Activated CD8-positive, alpha-beta T cell treated with anti-CD3 and anti-CD28 coated beads for 36 hours (primary cell): ENCODE data around the gene WLS. TPM values are rescaled to one million over a fixed set of nuclear protein-coding genes. Genes with fewer than 3 reads are reported as not detected.

Experiments
- ATAC-seq: fragments of 200-7000 bp; cut with Tn5 transposase; one replicate; pipeline ENCODE4 v1.10.0; 2021; ENCODE audit warnings: mild to moderate bottlenecking, moderate library complexity
- CTCF ChIA-PET: fragments of 350-600 bp; sonication (Branson Sonifier 250); formaldehyde crosslinking; loops from one replicate; lab custom pipeline; 2021; ENCODE audit warnings: antibody characterized with exemption; lab: Charles Lee
- POLR2A ChIA-PET: fragments of 350-600 bp; sonication (Branson Sonifier 250); formaldehyde crosslinking; loops from one replicate; lab custom pipeline; 2021; ENCODE audit warnings: antibody characterized with exemption; lab: Charles Lee
- DNase-seq: peaks from one replicate; pipeline ENCODE4 v3.0.0-alpha.2; 2020
- H3K27ac Mint-ChIP-seq: one replicate; pipeline ENCODE4 v1.8.0; 2021; ENCODE audit warnings: mild to moderate bottlenecking, mixed read lengths
- H3K27me3 Mint-ChIP-seq: one replicate; pipeline ENCODE4 v1.8.0; 2021; ENCODE audit warnings: mixed read lengths
- H3K36me3 Mint-ChIP-seq: one replicate; pipeline ENCODE4 v1.8.0; 2021; ENCODE audit warnings: low read depth, mixed read lengths
- H3K4me1 Mint-ChIP-seq: one replicate; pipeline ENCODE4 v1.8.0; 2021; ENCODE audit warnings: low read depth, mixed read lengths
- H3K4me3 Mint-ChIP-seq: one replicate; pipeline ENCODE4 v1.8.0; 2021; ENCODE audit warnings: mild to moderate bottlenecking, moderate library complexity, mixed read lengths
- H3K9me3 Mint-ChIP-seq: one replicate; pipeline ENCODE4 v1.8.0; 2021; ENCODE audit warnings: mixed read lengths
- intact Hi-C: fragments of 100-400 bp; cut with micrococcal nuclease; formaldehyde crosslinking; loops from one replicate; pipeline ENCODE4 v1.10.0; 2022
- total RNA-seq, 2 experiments: library from RNA; stranded (reverse); gene quantifications; one replicate each; pipeline ENCODE4 v1.2.3, GENCODE V29; 2021
- TF ChIP-seq, protein P1 (sequence below): fragments of 200-600 bp; IDR thresholded peaks from one replicate; pipeline ENCODE4 v1.8.0; 2022; ENCODE audit warnings: antibody characterized with exemption, mild to moderate bottlenecking

The WLS gene
- total RNA-seq, 2 experiments from 2014 or later = not detected

DNA sequence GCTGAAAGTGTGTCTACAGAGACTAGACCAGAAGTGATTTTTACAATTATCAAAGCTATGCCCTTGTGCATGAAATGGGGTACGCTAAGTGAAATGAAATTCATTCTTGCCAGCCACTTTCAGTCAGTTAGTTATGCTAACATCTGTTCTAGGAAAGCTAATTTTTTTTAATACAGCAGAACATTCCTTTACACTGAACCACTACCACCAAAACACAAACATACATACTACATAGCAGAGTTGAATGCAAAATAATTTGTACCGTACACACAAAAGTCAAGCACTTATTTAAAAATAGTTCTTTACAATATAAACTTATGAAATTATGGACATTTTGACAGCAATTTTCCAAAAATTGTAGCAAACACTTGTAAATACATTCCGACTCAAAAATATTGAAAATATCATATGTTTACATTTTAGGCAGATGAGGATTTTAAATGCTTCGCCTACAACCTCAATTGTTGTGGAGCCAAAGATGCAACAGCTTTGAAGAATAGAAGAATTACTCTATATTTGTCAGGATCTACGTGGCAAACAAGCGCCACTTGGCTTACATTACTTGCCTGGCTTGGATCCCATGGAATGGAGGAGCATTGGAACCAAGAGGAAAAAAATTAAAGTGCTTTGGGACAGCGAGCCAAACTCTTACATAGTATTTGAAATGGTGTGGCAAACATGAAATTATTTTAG is 30.6 kb downstream of the WLS start:
- Mint-ChIP-seq H3K9me3 (no peaks in the 10 kb centered on the region), H3K36me3 (no peaks in the 10 kb centered on the region)
- TF ChIP-seq, protein P1, sequence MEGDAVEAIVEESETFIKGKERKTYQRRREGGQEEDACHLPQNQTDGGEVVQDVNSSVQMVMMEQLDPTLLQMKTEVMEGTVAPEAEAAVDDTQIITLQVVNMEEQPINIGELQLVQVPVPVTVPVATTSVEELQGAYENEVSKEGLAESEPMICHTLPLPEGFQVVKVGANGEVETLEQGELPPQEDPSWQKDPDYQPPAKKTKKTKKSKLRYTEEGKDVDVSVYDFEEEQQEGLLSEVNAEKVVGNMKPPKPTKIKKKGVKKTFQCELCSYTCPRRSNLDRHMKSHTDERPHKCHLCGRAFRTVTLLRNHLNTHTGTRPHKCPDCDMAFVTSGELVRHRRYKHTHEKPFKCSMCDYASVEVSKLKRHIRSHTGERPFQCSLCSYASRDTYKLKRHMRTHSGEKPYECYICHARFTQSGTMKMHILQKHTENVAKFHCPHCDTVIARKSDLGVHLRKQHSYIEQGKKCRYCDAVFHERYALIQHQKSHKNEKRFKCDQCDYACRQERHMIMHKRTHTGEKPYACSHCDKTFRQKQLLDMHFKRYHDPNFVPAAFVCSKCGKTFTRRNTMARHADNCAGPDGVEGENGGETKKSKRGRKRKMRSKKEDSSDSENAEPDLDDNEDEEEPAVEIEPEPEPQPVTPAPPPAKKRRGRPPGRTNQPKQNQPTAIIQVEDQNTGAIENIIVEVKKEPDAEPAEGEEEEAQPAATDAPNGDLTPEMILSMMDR = no peak

DNA sequence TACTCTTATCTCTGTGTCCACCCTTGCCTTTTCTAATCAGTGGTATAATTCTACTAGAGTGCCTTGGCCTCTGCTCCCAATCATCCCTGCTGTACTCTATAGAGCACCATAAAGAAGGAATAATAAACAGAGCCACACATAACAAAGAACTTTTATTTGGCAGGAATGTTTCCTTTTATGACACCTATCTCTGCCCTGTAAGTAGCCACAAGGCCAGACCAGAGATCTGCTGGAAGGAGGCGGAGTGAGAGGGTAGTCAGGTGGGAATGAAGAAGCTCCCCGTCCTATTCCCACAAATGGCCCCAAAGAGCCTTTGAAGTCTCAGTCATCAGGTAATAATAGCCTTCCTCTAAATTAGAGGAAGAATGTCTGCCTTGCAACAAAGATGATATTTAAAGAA is 32.7 kb downstream of the WLS start:
- no peaks in the 10 kb centered on the region for H3K36me3 Mint-ChIP-seq
- ChIA-PET CTCF (no interaction called here), POLR2A (no interaction called here)
- ATAC-seq = no peak
- DNase-seq = no peak
- H3K4me3 Mint-ChIP-seq = no peak overlapping the region
- H3K27ac Mint-ChIP-seq = no peak overlapping the region
- intact Hi-C loops = no loop called here
- TF ChIP-seq, protein P1 = no peak
- no peaks in the 10 kb centered on the region for H3K9me3 Mint-ChIP-seq
- no peaks in the 10 kb centered on the region for H3K4me1 Mint-ChIP-seq
- no peaks in the 10 kb centered on the region for H3K27me3 Mint-ChIP-seq

More for the DNA sequence above, 30.6 kb downstream of the WLS start:
- Mint-ChIP-seq H3K27ac (no peak overlapping the region), H3K27me3 (no peaks in the 10 kb centered on the region), H3K4me3 (no peak overlapping the region), H3K4me1 (no peaks in the 10 kb centered on the region)
- no peak for ATAC-seq
- intact Hi-C loops = no loop called here
- no peak for DNase-seq
- ChIA-PET POLR2A (no interaction called here), CTCF (interaction anchor here (0.6 to 1.1 kb wide), 3 partner anchors 81 to 420 kb away, joined by 3 read pairs; no protein-coding TSS in a partner anchor)

DNA sequence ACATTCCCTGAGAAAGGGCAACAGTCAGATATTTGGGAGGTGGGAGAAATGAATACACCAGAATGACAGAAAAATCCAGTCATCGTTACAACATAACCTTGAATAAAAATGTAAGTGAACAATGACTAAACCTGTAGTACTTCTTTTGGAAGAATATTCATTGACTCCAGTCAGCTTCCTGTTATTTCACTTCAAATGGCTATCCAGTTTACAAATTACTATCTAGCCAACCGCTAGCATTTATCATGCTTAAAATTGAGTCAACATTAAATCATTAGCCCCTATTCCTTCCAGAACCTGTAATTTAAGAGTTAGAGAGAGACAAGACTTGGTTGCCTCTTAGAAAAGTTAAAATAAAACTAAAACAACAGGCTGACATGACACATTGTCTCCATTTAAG is 33.6 kb downstream of the WLS start:
- TF ChIP-seq, protein P1 = no peak
- Mint-ChIP-seq H3K36me3 (no peaks in the 10 kb centered on the region), H3K27me3 (no peaks in the 10 kb centered on the region), H3K9me3 (no peaks in the 10 kb centered on the region), H3K4me3 (no peak overlapping the region), H3K27ac (no peak overlapping the region), H3K4me1 (no peaks in the 10 kb centered on the region)
- intact Hi-C loops = no loop called here
- POLR2A ChIA-PET = no interaction called here
- DNase-seq (no peak), ATAC-seq (no peak)
- CTCF ChIA-PET = no interaction called here

DNA sequence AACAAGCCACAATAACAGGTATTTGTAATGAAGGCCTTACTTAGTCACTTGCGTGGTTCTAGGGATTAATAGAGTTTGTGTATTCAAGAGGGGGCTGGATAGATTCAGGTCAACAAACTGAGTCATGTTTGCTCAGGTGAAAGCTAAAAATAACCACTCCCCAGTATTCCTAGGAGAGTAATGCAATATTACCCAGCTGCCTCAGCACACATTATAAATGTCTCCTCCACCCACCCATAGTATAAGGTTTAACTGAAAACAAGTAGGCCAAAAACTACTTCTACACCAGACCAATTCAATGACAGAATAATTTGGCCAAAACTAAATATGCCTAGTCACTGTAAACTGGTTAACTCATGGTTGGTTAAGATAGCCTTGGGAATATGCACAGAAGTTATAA is 34.4 kb downstream of the WLS start:
- DNase-seq (no peak), ATAC-seq (no peak)
- no peak overlapping the region for H3K4me3 Mint-ChIP-seq
- no peaks in the 10 kb centered on the region for H3K4me1 Mint-ChIP-seq
- TF ChIP-seq, protein P1 = no peak
- intact Hi-C loops = no loop called here
- no peaks in the 10 kb centered on the region for H3K9me3 Mint-ChIP-seq
- H3K27me3 Mint-ChIP-seq = peaks cover 1% of the 10 kb centered on the region
- ChIA-PET POLR2A (no interaction called here), CTCF (no interaction called here)
- no peaks in the 10 kb centered on the region for H3K36me3 Mint-ChIP-seq
- H3K27ac Mint-ChIP-seq = no peak overlapping the region

DNA sequence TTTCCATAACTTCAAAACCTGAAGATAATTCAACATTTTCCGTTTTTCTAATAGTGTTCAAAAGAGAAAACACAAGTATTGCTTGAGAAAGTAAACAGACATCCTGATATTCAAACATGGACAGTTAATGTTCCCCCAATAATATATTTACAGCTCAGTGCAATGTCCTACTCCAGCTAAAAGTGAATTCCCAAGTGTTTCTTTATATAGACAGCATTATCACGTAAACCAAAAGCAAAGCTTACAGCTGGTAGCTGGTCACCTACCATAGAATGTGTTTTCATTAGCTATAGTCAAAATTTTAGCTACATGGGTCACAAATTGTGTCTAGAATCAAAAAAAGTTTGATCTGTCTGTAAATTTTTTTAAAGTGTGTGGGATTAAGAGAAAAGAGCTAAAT is 34.9 kb downstream of the WLS start:
- ChIA-PET POLR2A (no interaction called here), CTCF (no interaction called here)
- peaks cover 1% of the 10 kb centered on the region for H3K27me3 Mint-ChIP-seq
- no peaks in the 10 kb centered on the region for H3K4me1 Mint-ChIP-seq
- TF ChIP-seq, protein P1 = no peak
- H3K36me3 Mint-ChIP-seq = no peaks in the 10 kb centered on the region
- H3K4me3 Mint-ChIP-seq = no peak overlapping the region
- no peak for ATAC-seq
- no peak overlapping the region for H3K27ac Mint-ChIP-seq
- intact Hi-C loops = no loop called here
- H3K9me3 Mint-ChIP-seq = no peaks in the 10 kb centered on the region
- DNase-seq = no peak
